ENCODE data around the gene INPP4B. TPM values are rescaled to one million over a fixed set of nuclear protein-coding genes. Genes with fewer than 3 reads are reported as not detected.

INPP4B gene
- total and polyA plus RNA-seq, 2 donors (not counting 1 experiment from before 2014, with no cell fraction given) = 0.03 TPM; not detected in 1

DNA sequence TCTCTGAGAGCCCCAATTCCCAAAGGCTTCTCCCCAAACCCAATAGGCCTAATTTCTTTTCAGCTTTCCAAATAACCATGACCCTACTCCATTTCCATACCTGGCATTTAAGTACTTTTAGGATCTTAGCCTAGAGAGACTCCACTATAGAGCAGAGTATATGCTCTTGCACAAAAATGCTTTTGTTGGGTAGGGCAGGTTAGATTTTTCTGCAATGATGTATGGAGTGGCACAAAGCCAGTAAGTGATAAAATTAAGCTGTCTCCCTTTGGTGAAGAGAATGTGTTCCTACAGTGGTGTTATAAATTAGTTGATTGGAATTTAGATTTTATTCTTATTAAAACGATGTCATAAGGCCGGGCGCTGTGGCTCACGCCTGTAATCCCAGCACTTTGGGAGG is 124.9 kb downstream of the INPP4B start:
- no peak overlapping the region for H3K27ac ChIP-seq (ENCODE audit: low read length in 2 of 2)
- H3K9me3 ChIP-seq (ENCODE audit: control extremely low read depth in 1 of 3, control insufficient read depth in 2 of 3, insufficient read depth in 1 of 3, low read length in 2 of 3) = no peaks in the 10 kb centered on the region
- Mint-ChIP-seq H3K4me1 (no peaks in the 10 kb centered on the region), H3K27ac (no peak overlapping the region), H3K4me3 (no peak overlapping the region), H3K27me3 (no peaks in the 10 kb centered on the region), H3K9me3 (ENCODE audit: insufficient read depth) (no peaks in the 10 kb centered on the region)
- no peak overlapping the region for H3K4me3 ChIP-seq (ENCODE audit: control extremely low read depth in 1 of 5, extremely low read depth in 1 of 5, insufficient read depth in 1 of 5, low read depth in 2 of 5, low read length in 4 of 5)
- no peaks in the 10 kb centered on the region for H3K36me3 ChIP-seq (replicated peaks in 1 of 2; ENCODE audit: control extremely low read depth in 1 of 2, control insufficient read depth in 1 of 2, extremely low read depth in 1 of 2, insufficient read depth in 2 of 2, low read length in 1 of 2)
- ChIA-PET POLR2A (no interaction called here), CTCF (no interaction called here)
- no peak overlapping the region for H3K4me2 ChIP-seq (replicated peaks; ENCODE audit: low read depth, low read length, poor library complexity, severe bottlenecking)
- DNase-seq (no peak), ATAC-seq (ENCODE audit: low read depth) (no peak)
- no peak overlapping the region for H3K9ac ChIP-seq (ENCODE audit: low read length)
- H4K20me1 ChIP-seq (ENCODE audit: control insufficient read depth, insufficient read depth, low read length, poor library complexity, severe bottlenecking) = no peaks in the 10 kb centered on the region
- no peaks in the 10 kb centered on the region for H3K79me2 ChIP-seq (ENCODE audit: control insufficient read depth, insufficient read depth, low read length)
- H2AFZ ChIP-seq (ENCODE audit: insufficient read depth, low read depth, low read length, poor library complexity, severe bottlenecking) = no peak overlapping the region
- TF ChIP-seq, protein P1, sequence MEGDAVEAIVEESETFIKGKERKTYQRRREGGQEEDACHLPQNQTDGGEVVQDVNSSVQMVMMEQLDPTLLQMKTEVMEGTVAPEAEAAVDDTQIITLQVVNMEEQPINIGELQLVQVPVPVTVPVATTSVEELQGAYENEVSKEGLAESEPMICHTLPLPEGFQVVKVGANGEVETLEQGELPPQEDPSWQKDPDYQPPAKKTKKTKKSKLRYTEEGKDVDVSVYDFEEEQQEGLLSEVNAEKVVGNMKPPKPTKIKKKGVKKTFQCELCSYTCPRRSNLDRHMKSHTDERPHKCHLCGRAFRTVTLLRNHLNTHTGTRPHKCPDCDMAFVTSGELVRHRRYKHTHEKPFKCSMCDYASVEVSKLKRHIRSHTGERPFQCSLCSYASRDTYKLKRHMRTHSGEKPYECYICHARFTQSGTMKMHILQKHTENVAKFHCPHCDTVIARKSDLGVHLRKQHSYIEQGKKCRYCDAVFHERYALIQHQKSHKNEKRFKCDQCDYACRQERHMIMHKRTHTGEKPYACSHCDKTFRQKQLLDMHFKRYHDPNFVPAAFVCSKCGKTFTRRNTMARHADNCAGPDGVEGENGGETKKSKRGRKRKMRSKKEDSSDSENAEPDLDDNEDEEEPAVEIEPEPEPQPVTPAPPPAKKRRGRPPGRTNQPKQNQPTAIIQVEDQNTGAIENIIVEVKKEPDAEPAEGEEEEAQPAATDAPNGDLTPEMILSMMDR (IDR thresholded peaks at IDR 0.05) = no peak
- TF ChIP-seq EZH2 (IDR thresholded peaks at IDR 0.05; ENCODE audit: borderline replicate concordance, insufficient read depth, low read depth, low read length, poor library complexity, severe bottlenecking) = no peak
- 100% methylated on average over 3 of the region's 4 CpGs for WGBS (ENCODE audit: insufficient coverage)
- no peaks in the 10 kb centered on the region for H3K27me3 ChIP-seq (replicated peaks in 1 of 4; ENCODE audit: control extremely low read depth in 1 of 4, control insufficient read depth in 3 of 4, insufficient read depth in 4 of 4, low read length in 3 of 4)
- no peaks in the 10 kb centered on the region for H3K4me1 ChIP-seq (ENCODE audit: control insufficient read depth in 2 of 2, insufficient read depth in 2 of 2, low read length in 2 of 2)
- intact Hi-C loops (cut with micrococcal nuclease) = loop anchor here (10.0 kb wide), 1 partner anchor 1856 kb away; no protein-coding TSS in a partner anchor

- no peak overlapping the region for H3K27ac ChIP-seq (ENCODE audit: low read length in 2 of 2)
- no CpG with 5 or more reads among the region's 5 CpGs for WGBS (ENCODE audit: insufficient coverage)
- POLR2A ChIA-PET = no interaction called here
These were observed 126.1 kb downstream of the INPP4B start for GRCh38 chr4:142719854-142720541.

More at GRCh38 chr4:142719854-142720541, 126.1 kb downstream of the INPP4B start:
- TF ChIP-seq EZH2 (IDR thresholded peaks at IDR 0.05; ENCODE audit: borderline replicate concordance, insufficient read depth, low read depth, low read length, poor library complexity, severe bottlenecking) = no peak
- TF ChIP-seq, protein P1 (IDR thresholded peaks at IDR 0.05) = no peak
- Mint-ChIP-seq H3K9me3 (ENCODE audit: insufficient read depth) (no peaks in the 10 kb centered on the region), H3K4me1 (no peaks in the 10 kb centered on the region), H3K27me3 (no peaks in the 10 kb centered on the region), H3K27ac (no peak overlapping the region), H3K4me3 (no peak overlapping the region)
- H3K4me1 ChIP-seq (ENCODE audit: control insufficient read depth in 2 of 2, insufficient read depth in 2 of 2, low read length in 2 of 2) = no peaks in the 10 kb centered on the region
- no peaks in the 10 kb centered on the region for H3K36me3 ChIP-seq (replicated peaks in 1 of 2; ENCODE audit: control extremely low read depth in 1 of 2, control insufficient read depth in 1 of 2, extremely low read depth in 1 of 2, insufficient read depth in 2 of 2, low read length in 1 of 2)
- H3K4me2 ChIP-seq (replicated peaks; ENCODE audit: low read depth, low read length, poor library complexity, severe bottlenecking) = no peak overlapping the region
- no peak overlapping the region for H3K9ac ChIP-seq (ENCODE audit: low read length)
- no peaks in the 10 kb centered on the region for H3K27me3 ChIP-seq (replicated peaks in 1 of 4; ENCODE audit: control extremely low read depth in 1 of 4, control insufficient read depth in 3 of 4, insufficient read depth in 4 of 4, low read length in 3 of 4)
- no peak overlapping the region for H3K4me3 ChIP-seq (ENCODE audit: control extremely low read depth in 1 of 5, extremely low read depth in 1 of 5, insufficient read depth in 1 of 5, low read depth in 2 of 5, low read length in 4 of 5)
- no peaks in the 10 kb centered on the region for H4K20me1 ChIP-seq (ENCODE audit: control insufficient read depth, insufficient read depth, low read length, poor library complexity, severe bottlenecking)
- ATAC-seq (ENCODE audit: low read depth) = no peak
- H3K9me3 ChIP-seq (ENCODE audit: control extremely low read depth in 1 of 3, control insufficient read depth in 2 of 3, insufficient read depth in 1 of 3, low read length in 2 of 3) = no peaks in the 10 kb centered on the region
- DNase-seq = no peak
- no peak overlapping the region for H2AFZ ChIP-seq (ENCODE audit: insufficient read depth, low read depth, low read length, poor library complexity, severe bottlenecking)
- CTCF ChIA-PET = no interaction called here
- intact Hi-C loops (cut with micrococcal nuclease) = loop anchor here (10.0 kb wide), 1 partner anchor 1855 kb away; no protein-coding TSS in a partner anchor
- no peaks in the 10 kb centered on the region for H3K79me2 ChIP-seq (ENCODE audit: control insufficient read depth, insufficient read depth, low read length)

All from B cell (primary cell).